DND-41 (cell line): ENCODE data around the gene LRFN4.

Experiments used
- ATAC-seq: fragments of 200-7000 bp; cut with Tn5 transposase; 3 replicates; pipeline ENCODE4 v1.9.1; 2021; ENCODE audit warnings: low read depth; ENCODE audit not compliant: insufficient read depth
- DNase-seq: peaks from one replicate; pipeline ENCODE4 v3.0.0-alpha.2; 2020
- H2AFZ ChIP-seq: 2 replicates; pipeline ENCODE4 v1.6.0; 2012; ENCODE audit warnings: low read depth, low read length
- H3K27ac ChIP-seq: 2 replicates; pipeline ENCODE4 v1.5.1; 2012; ENCODE audit warnings: low read length, inconsistent platforms
- H3K27me3 ChIP-seq: fragments of 200-600 bp; sonication (generic); 2 replicates; pipeline ENCODE4 v1.6.0; 2012; ENCODE audit warnings: low read length, mild to moderate bottlenecking, inconsistent platforms; ENCODE audit not compliant: insufficient read depth, poor library complexity
- H3K36me3 ChIP-seq: 2 replicates; pipeline ENCODE4 v1.5.1; 2012; ENCODE audit warnings: low read length, inconsistent platforms; ENCODE audit not compliant: insufficient read depth
- H3K4me1 ChIP-seq: 2 replicates; pipeline ENCODE4 v1.5.1; 2012; ENCODE audit warnings: mild to moderate bottlenecking, low read length; ENCODE audit not compliant: insufficient read depth
- H3K4me2 ChIP-seq: 2 replicates; pipeline ENCODE4 v1.6.0; 2012; ENCODE audit warnings: mild to moderate bottlenecking, moderate library complexity, low read length, inconsistent platforms; ENCODE audit not compliant: insufficient read depth
- H3K4me3 ChIP-seq, 2 experiments: fragments of 200-600 bp in 1 of 2; shearing (Covaris generic) in 1 of 2; 2 replicates each; pipeline ENCODE4 v1.5.1; 2012 to 2016; ENCODE audit warnings: inconsistent platforms in 2 of 2, low read length in 2 of 2, mild to moderate bottlenecking in 2 of 2, low read depth in 1 of 2, moderate library complexity in 1 of 2
- H3K79me2 ChIP-seq: 2 replicates; pipeline ENCODE4 v1.6.0; 2012; ENCODE audit warnings: low read length, inconsistent platforms; ENCODE audit not compliant: insufficient read depth
- H3K9ac ChIP-seq: 2 replicates; pipeline ENCODE4 v1.6.0; 2012; ENCODE audit warnings: low read depth, mild to moderate bottlenecking, inconsistent platforms, low read length, moderate library complexity
- H3K9me3 ChIP-seq: 2 replicates; pipeline ENCODE4 v1.5.1; 2012; ENCODE audit warnings: low read length, moderate library complexity, mild to moderate bottlenecking, inconsistent platforms; ENCODE audit not compliant: insufficient read depth, severe bottlenecking
- H4K20me1 ChIP-seq: 2 replicates; pipeline ENCODE4 v1.6.0; 2012; ENCODE audit warnings: low read length; ENCODE audit not compliant: insufficient read depth
- CTCF ChIP-seq: IDR thresholded peaks from 2 replicates; pipeline ENCODE4 v1.5.1; 2012; ENCODE audit warnings: borderline replicate concordance, low read length, moderate library complexity, mild to moderate bottlenecking; ENCODE audit not compliant: poor library complexity, severe bottlenecking; ENCODE audit errors: extremely low read depth
- EZH2 ChIP-seq: IDR thresholded peaks from 3 replicates; pipeline ENCODE4 v1.6.1; 2012; ENCODE audit warnings: borderline replicate concordance, low read depth, mild to moderate bottlenecking, moderate library complexity, low read length, inconsistent platforms; ENCODE audit not compliant: severe bottlenecking

Gene LRFN4

GRCh38 chr11:66842896-66843775 lies 13.7 kb upstream of the LRFN4 start, which contains the start of gene RCE1:
RCE1 (plus strand) TSS chr11:66843441; CDS start chr11:66843456, 15 bp downstream.
- H3K79me2 ChIP-seq = peaks cover 60% of the 10 kb centered on the region
- no peaks in the 10 kb centered on the region for H3K27me3 ChIP-seq
- H3K36me3 ChIP-seq = peaks cover 70% of the 10 kb centered on the region
- peaks cover 41% of the 10 kb centered on the region for H4K20me1 ChIP-seq
- peak within 1 kb of the TSS; percentile 97 for H3K9ac ChIP-seq
- H3K4me3 ChIP-seq = peak within 1 kb of the TSS; percentile 77 to 82
- H3K4me2 ChIP-seq = peak within 1 kb of the TSS; percentile 97
- no peaks in the 10 kb centered on the region for H3K9me3 ChIP-seq
- peak; percentile 81 for ATAC-seq
- peak; percentile 93 for DNase-seq
- peaks cover 40% of the 10 kb centered on the region for H3K4me1 ChIP-seq
- peak within 1 kb of the TSS; percentile 95 for H3K27ac ChIP-seq
- peak within 1 kb of the TSS; percentile 79 for H2AFZ ChIP-seq
- TF ChIP-seq EZH2 (no peak), CTCF (no peak)

- Histone ChIP-seq H3K4me3 (peak overlapping the region; percentile 77 to 82), H3K27ac (peak overlapping the region; percentile 95), H2AFZ (peak overlapping the region; percentile 76), H3K9me3 (no peaks in the 10 kb centered on the region), H3K4me2 (peak overlapping the region; percentile 84), H3K79me2 (peaks cover 59% of the 10 kb centered on the region), H3K27me3 (no peaks in the 10 kb centered on the region), H3K4me1 (peaks cover 40% of the 10 kb centered on the region), H4K20me1 (peaks cover 41% of the 10 kb centered on the region), H3K9ac (peak overlapping the region; percentile 97), H3K36me3 (peaks cover 73% of the 10 kb centered on the region)
- no peak for DNase-seq
- no peak for ATAC-seq
- TF ChIP-seq CTCF = no peak
- no peak for TF ChIP-seq EZH2
Measured at GRCh38 chr11:66843776-66844495, 12.9 kb upstream of the LRFN4 start.

- no peak overlapping the region for H2AFZ ChIP-seq
- H3K27ac ChIP-seq = peak overlapping the region; percentile 95; the same call in 1 of the 2 replicates
- H3K4me1 ChIP-seq = peaks cover 40% of the 10 kb centered on the region
- no peak for TF ChIP-seq EZH2
- DNase-seq = no peak
- peak overlapping the region; percentile 84 for H3K4me2 ChIP-seq
- peak overlapping the region; percentile 77 to 82; a peak in 3 of 4 replicates for H3K4me3 ChIP-seq
- H3K9me3 ChIP-seq = no peaks in the 10 kb centered on the region
- H4K20me1 ChIP-seq = peaks cover 36% of the 10 kb centered on the region
- peaks cover 54% of the 10 kb centered on the region for H3K79me2 ChIP-seq
- ATAC-seq = no peak
- H3K27me3 ChIP-seq = no peaks in the 10 kb centered on the region
- H3K36me3 ChIP-seq = peaks cover 74% of the 10 kb centered on the region
- H3K9ac ChIP-seq = peak overlapping the region; percentile 97
Measured at GRCh38 chr11:66844496-66845142, 12.2 kb upstream of the LRFN4 start.
